Endometrial microvascular endothelial cells (primary cell): ENCODE data around the gene GDAP1L1. TPM values are rescaled to one million over a fixed set of nuclear protein-coding genes. Genes with fewer than 3 reads are reported as not detected.
"Not testable (repeated sequence)": the region's sequence is repeated elsewhere in the genome, so short reads cannot be mapped to it uniquely, and the experiment has no call there.

Experiments used
- in situ Hi-C: cut with HindIII; loops from 2 replicates; pipeline ENCODE4 v1.10.0; 2017; ENCODE audit warnings: low sequenced_read_pairs, low pct_unique_long_range_greater_than_20kb; ENCODE audit errors: inconsistent ontology term
- total RNA-seq: library from RNA; depleted of rRNA; stranded (reverse); fragments of >200 nt; gene quantifications from one replicate; pipeline ENCODE4 v1.2.3, GENCODE V29; 2015; ENCODE audit errors: inconsistent ontology term

Gene GDAP1L1
- total RNA-seq, 1 donor from 2014 or later, result not detected

- in situ Hi-C loops, result not testable (repeated sequence)
Measured at GRCh38 chr20:44327748-44328147, 80.6 kb downstream of the GDAP1L1 start.

- in situ Hi-C loops, result no loop called here
Measured at GRCh38 chr20:44328428-44328827, 81.3 kb downstream of the GDAP1L1 start.

Other genes starting within 250 kb of the GDAP1L1 start
- gene JPH2, start 60.1 kb upstream of the GDAP1L1 start, total RNA-seq, result 0.28 TPM
- gene OSER1, start 36.5 kb upstream of the GDAP1L1 start, total RNA-seq, result 36.9 TPM
- 9.2 TPM for gene FITM2, start 63.9 kb downstream of the GDAP1L1 start, total RNA-seq
- gene R3HDML, start 89.7 kb downstream of the GDAP1L1 start, total RNA-seq, result not detected
- gene HNF4A, start 108.4 kb downstream of the GDAP1L1 start, total RNA-seq, result not detected
- 4.6 TPM for gene TTPAL, start 228.6 kb downstream of the GDAP1L1 start, total RNA-seq